SH-SY5Y (cell line): Measurements from ENCODE around the gene EFHC2.

Experiments used
- GATA2 ChIP-seq: IDR thresholded peaks from 2 replicates; pipeline ENCODE4 v1.6.1; 2011; ENCODE audit warnings: mild to moderate bottlenecking, low read depth, low read length
- GATA3 ChIP-seq: IDR thresholded peaks from 2 replicates; pipeline ENCODE4 v1.6.1; 2011; ENCODE audit warnings: low read depth, mild to moderate bottlenecking, low read length, moderate library complexity

DNA sequence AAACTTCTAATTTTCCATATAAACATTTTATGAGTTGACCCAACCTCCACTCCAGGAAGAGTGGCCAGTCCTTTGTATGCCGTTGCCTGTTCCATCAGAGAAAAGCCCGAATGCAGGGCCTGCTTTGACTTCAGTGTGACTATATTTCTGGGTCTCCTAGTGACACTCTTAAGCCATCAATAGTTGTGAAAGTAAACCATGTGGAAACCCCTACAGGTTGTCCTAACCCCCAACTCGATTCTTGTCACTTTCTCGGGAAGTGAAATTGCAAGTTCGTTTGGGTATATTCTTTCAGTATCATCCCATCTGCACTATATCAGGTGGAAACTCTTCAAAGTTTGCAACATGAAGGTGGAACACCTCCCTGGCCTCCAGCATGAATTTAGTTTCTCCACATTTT is 52.8 kb downstream of the EFHC2 start:
- no peak for TF ChIP-seq GATA3
- TF ChIP-seq GATA2: no peak
